Loucy (cell line): ENCODE results near the gene KCND2.

Experiments
- H2AFZ ChIP-seq: fragments of 200-600 bp; sonication (generic); 2 replicates; pipeline ENCODE4 v1.6.0; 2016; ENCODE audit warnings: antibody characterized with exemption, mild to moderate bottlenecking, low read length, moderate library complexity
- H3F3A ChIP-seq: fragments of 200-600 bp; 2 replicates; pipeline ENCODE4 v1.6.0; 2016; ENCODE audit warnings: antibody characterized with exemption, low read depth, mild to moderate bottlenecking
- H3K27me3 ChIP-seq: fragments of 200-600 bp; sonication (generic); 2 replicates; pipeline ENCODE4 v1.6.1; 2014; ENCODE audit warnings: low read length, mild to moderate bottlenecking; ENCODE audit not compliant: insufficient read depth, poor library complexity, severe bottlenecking
- H3K36me3 ChIP-seq: fragments of 200-600 bp; sonication (generic); 2 replicates; pipeline ENCODE4 v1.6.1; 2016; ENCODE audit warnings: low read length; ENCODE audit not compliant: insufficient read depth
- H3K4me1 ChIP-seq: fragments of 200-600 bp; sonication (generic); 2 replicates; pipeline ENCODE4 v1.5.1; 2014; ENCODE audit warnings: low read length, mild to moderate bottlenecking; ENCODE audit not compliant: insufficient read depth, poor library complexity, severe bottlenecking
- H3K4me2 ChIP-seq: fragments of 200-600 bp; sonication (generic); 2 replicates; pipeline ENCODE4 v1.6.0; 2014; ENCODE audit warnings: antibody characterized with exemption, low read length, low read depth, mild to moderate bottlenecking; ENCODE audit not compliant: poor library complexity, severe bottlenecking
- H3K4me3 ChIP-seq: fragments of 200-600 bp; sonication (generic); 2 replicates; pipeline ENCODE4 v1.5.1; 2014; ENCODE audit warnings: low read length, mild to moderate bottlenecking, mixed read lengths; ENCODE audit not compliant: poor library complexity, severe bottlenecking
- H3K79me2 ChIP-seq: fragments of 200-600 bp; sonication (generic); 2 replicates; pipeline ENCODE4 v1.6.1; 2014; ENCODE audit warnings: low read length; ENCODE audit not compliant: insufficient read depth
- H3K9ac ChIP-seq: fragments of 200-600 bp; sonication (generic); 2 replicates; pipeline ENCODE4 v1.6.0; 2014; ENCODE audit warnings: mild to moderate bottlenecking, low read depth, low read length, moderate library complexity; ENCODE audit not compliant: poor library complexity, severe bottlenecking
- H3K9me2 ChIP-seq: fragments of 200-600 bp; sonication (generic); replicated peaks from 2 replicates; pipeline ENCODE4 v1.6.1; 2016; ENCODE audit warnings: low read depth, low read length, mixed read lengths
- H3K9me3 ChIP-seq: fragments of 200-600 bp; sonication (generic); 2 replicates; pipeline ENCODE4 v1.6.1; 2014; ENCODE audit warnings: mild to moderate bottlenecking, antibody characterized with exemption, low read length, low read depth; ENCODE audit not compliant: insufficient read depth
- H4K20me1 ChIP-seq: fragments of 200-600 bp; sonication (generic); 2 replicates; pipeline ENCODE4 v1.6.0; 2014; ENCODE audit warnings: antibody characterized with exemption, low read length, mild to moderate bottlenecking; ENCODE audit not compliant: insufficient read depth, poor library complexity, severe bottlenecking
- CTCF ChIP-seq: fragments of 200-600 bp; sonication (generic); conservative IDR thresholded peaks from 2 replicates; pipeline ENCODE4 v1.5.1; 2014; ENCODE audit warnings: mild to moderate bottlenecking, antibody characterized with exemption, low read length
- EZH2phosphoT487 ChIP-seq: fragments of 200-600 bp; IDR thresholded peaks from 2 replicates; pipeline ENCODE4 v1.6.1; 2018; ENCODE audit warnings: antibody characterized with exemption, mild to moderate bottlenecking, moderate library complexity, borderline replicate concordance

The KCND2 gene

DNA sequence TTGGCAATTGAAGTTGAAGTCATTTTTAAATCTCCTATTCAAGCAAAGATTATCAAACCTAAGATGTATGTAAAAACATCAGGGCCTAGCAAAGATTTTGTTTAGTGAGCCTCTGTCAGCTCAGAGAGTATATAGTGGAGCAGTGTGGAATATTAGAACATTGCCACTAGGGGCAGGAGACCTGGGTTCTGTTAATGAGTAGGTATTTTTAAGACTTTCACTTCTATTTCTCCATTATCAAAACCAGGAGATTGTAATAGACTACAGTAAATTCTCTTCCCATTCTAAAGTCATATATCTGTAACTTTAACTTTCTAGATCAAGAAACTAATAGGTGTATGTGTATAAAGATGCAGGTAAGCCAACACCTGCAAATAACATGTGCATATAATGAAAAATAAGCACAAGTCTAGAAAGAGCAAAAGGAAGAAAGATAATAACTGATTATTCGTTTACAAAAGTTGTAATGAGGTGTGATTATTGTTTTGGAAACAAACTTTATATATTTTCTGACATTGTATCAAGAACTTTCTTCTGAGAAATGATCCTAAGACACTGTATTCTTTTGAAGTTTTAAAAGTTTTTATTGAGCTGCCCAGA is 64.4 kb downstream of the KCND2 start:
- Histone ChIP-seq H3K4me2 (no peak overlapping the region), H3K9ac (no peak overlapping the region), H3K79me2 (no peaks in the 10 kb centered on the region), H3F3A (no peaks in the 10 kb centered on the region), H3K4me3 (no peak overlapping the region), H3K4me1 (no peaks in the 10 kb centered on the region), H3K36me3 (no peaks in the 10 kb centered on the region), H4K20me1 (no peaks in the 10 kb centered on the region), H3K27me3 (no peaks in the 10 kb centered on the region), H3K9me3 (no peaks in the 10 kb centered on the region), H2AFZ (no peak overlapping the region), H3K9me2 (no peaks in the 10 kb centered on the region)
- no peak for TF ChIP-seq EZH2phosphoT487
- peak; percentile 74 for TF ChIP-seq CTCF

- no peaks in the 10 kb centered on the region for H3K9me2 ChIP-seq
- H3F3A ChIP-seq: no peaks in the 10 kb centered on the region
- no peak overlapping the region for H3K9ac ChIP-seq
- H3K79me2 ChIP-seq: no peaks in the 10 kb centered on the region
- H2AFZ ChIP-seq: no peak overlapping the region
- no peaks in the 10 kb centered on the region for H4K20me1 ChIP-seq
- no peaks in the 10 kb centered on the region for H3K36me3 ChIP-seq
- no peak overlapping the region for H3K4me2 ChIP-seq
- no peak for TF ChIP-seq CTCF
- no peak for TF ChIP-seq EZH2phosphoT487
- no peaks in the 10 kb centered on the region for H3K9me3 ChIP-seq
- H3K4me3 ChIP-seq: no peak overlapping the region
- H3K27me3 ChIP-seq: no peaks in the 10 kb centered on the region
- H3K4me1 ChIP-seq: no peaks in the 10 kb centered on the region
Measured at GRCh38 chr7:120344276-120344675, 71.3 kb downstream of the KCND2 start.

DNA sequence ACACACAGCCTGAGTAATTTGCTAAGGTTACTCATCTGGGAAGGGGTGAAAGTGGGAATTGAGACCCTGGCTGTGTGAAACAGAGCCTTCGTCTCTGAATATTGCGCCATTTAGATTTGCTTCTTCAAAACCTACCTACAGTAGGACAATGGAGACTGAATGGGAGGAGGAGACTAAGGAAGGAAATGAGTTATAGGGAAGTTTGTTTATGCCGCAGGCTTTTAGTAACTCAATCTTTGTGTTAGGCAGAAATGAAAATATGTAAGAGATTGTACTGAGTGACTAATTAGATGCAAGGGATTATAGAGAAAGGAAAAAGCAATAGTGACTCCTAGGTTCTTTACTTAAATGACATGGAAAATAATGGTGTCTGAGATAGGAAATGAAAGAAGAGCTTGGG is 80.2 kb downstream of the KCND2 start:
- no peaks in the 10 kb centered on the region for H3K79me2 ChIP-seq

More for the DNA sequence above, 80.2 kb downstream of the KCND2 start:
- Histone ChIP-seq H4K20me1 (no peaks in the 10 kb centered on the region), H3K9me2 (no peaks in the 10 kb centered on the region), H2AFZ (no peak overlapping the region), H3K9ac (no peak overlapping the region), H3K9me3 (no peaks in the 10 kb centered on the region), H3K4me2 (no peak overlapping the region), H3K27me3 (no peaks in the 10 kb centered on the region), H3K4me3 (no peak overlapping the region), H3F3A (no peaks in the 10 kb centered on the region), H3K4me1 (no peaks in the 10 kb centered on the region), H3K36me3 (no peaks in the 10 kb centered on the region)
- TF ChIP-seq EZH2phosphoT487: no peak
- no peak for TF ChIP-seq CTCF
